ENCODE measurements around the gene LEF1. TPM values are rescaled to one million over a fixed set of nuclear protein-coding genes. Genes with fewer than 3 reads are reported as not detected.

The LEF1 gene
- total RNA-seq, 1 donor from 2014 or later, result 76.6 TPM

- peaks cover 5% of the 10 kb centered on the region for H3K36me3 Mint-ChIP-seq
- H3K4me1 Mint-ChIP-seq, result peaks cover 33% of the 10 kb centered on the region
- no peak for TF ChIP-seq CTCF (IDR thresholded peaks at IDR 0.05; ENCODE audit: unreplicated experiment)
- no peaks in the 10 kb centered on the region for H3K27me3 Mint-ChIP-seq (ENCODE audit: low read depth)
- peak overlapping the region; percentile 71 for H3K27ac Mint-ChIP-seq
- H3K9me3 Mint-ChIP-seq, result no peaks in the 10 kb centered on the region
- DNase-seq (ENCODE audit: low spot score in 2 of 2, unreplicated experiment in 2 of 2), result no peak
- H3K4me3 Mint-ChIP-seq, result no peak overlapping the region
Observed at GRCh38 chr4:108135549-108136209, 33.1 kb downstream of the LEF1 start.

- no peak for DNase-seq (ENCODE audit: low spot score in 2 of 2, unreplicated experiment in 2 of 2)
- Mint-ChIP-seq H3K9me3 (no peaks in the 10 kb centered on the region), H3K27ac (no peak overlapping the region), H3K4me1 (peaks cover 41% of the 10 kb centered on the region), H3K4me3 (no peak overlapping the region), H3K36me3 (peaks cover 6% of the 10 kb centered on the region), H3K27me3 (ENCODE audit: low read depth) (no peaks in the 10 kb centered on the region)
- TF ChIP-seq CTCF (IDR thresholded peaks at IDR 0.05; ENCODE audit: unreplicated experiment), result no peak
Observed at GRCh38 chr4:108130955-108131354, 37.8 kb downstream of the LEF1 start.

- peak overlapping the region; percentile 70 for H3K27ac Mint-ChIP-seq
- no peak overlapping the region for H3K4me3 Mint-ChIP-seq
- peaks cover 2% of the 10 kb centered on the region for H3K36me3 Mint-ChIP-seq
- H3K4me1 Mint-ChIP-seq, result peaks cover 25% of the 10 kb centered on the region
- TF ChIP-seq CTCF (IDR thresholded peaks at IDR 0.05; ENCODE audit: unreplicated experiment), result no peak
- DNase-seq (ENCODE audit: low spot score in 2 of 2, unreplicated experiment in 2 of 2), result no peak
- no peaks in the 10 kb centered on the region for H3K9me3 Mint-ChIP-seq
- no peaks in the 10 kb centered on the region for H3K27me3 Mint-ChIP-seq (ENCODE audit: low read depth)
Observed at GRCh38 chr4:108129196-108129595, 39.5 kb downstream of the LEF1 start.

GRCh38 chr4:108126806-108127205, 41.9 kb downstream of the LEF1 start:
- no peak for TF ChIP-seq CTCF (IDR thresholded peaks at IDR 0.05; ENCODE audit: unreplicated experiment)
- Mint-ChIP-seq H3K4me3 (no peak overlapping the region), H3K9me3 (no peaks in the 10 kb centered on the region), H3K27ac (no peak overlapping the region), H3K36me3 (peaks cover 1% of the 10 kb centered on the region), H3K4me1 (peaks cover 24% of the 10 kb centered on the region), H3K27me3 (ENCODE audit: low read depth) (no peaks in the 10 kb centered on the region)
- DNase-seq (ENCODE audit: low spot score in 2 of 2, unreplicated experiment in 2 of 2), result no peak

- no peak for TF ChIP-seq CTCF (IDR thresholded peaks at IDR 0.05; ENCODE audit: unreplicated experiment)
- H3K27me3 Mint-ChIP-seq (ENCODE audit: low read depth), result no peaks in the 10 kb centered on the region
- H3K4me3 Mint-ChIP-seq, result no peak overlapping the region
- no peak for DNase-seq (ENCODE audit: low spot score in 2 of 2, unreplicated experiment in 2 of 2)
- peaks cover 36% of the 10 kb centered on the region for H3K4me1 Mint-ChIP-seq
- no peak overlapping the region for H3K27ac Mint-ChIP-seq
- no peaks in the 10 kb centered on the region for H3K9me3 Mint-ChIP-seq
- no peaks in the 10 kb centered on the region for H3K36me3 Mint-ChIP-seq
Observed at GRCh38 chr4:108120789-108121188, 47.9 kb downstream of the LEF1 start.

All from mesothelial cell of epicardium (in vitro differentiated cells).